H1 (cell line): ENCODE measurements around the gene SRPX. TPM values are rescaled to one million over a fixed set of nuclear protein-coding genes. Genes with fewer than 3 reads are reported as not detected.

Source experiments
- CTCF ChIA-PET: fragments of 300-600 bp; sonication (Branson Sonifier 250); formaldehyde crosslinking; loops from one replicate; lab custom pipeline; 2021; ENCODE audit not compliant: partially characterized antibody; lab: Charles Lee
- POLR2A ChIA-PET: fragments of 300-600 bp; sonication (Branson Sonifier 250); formaldehyde crosslinking; loops from one replicate; lab custom pipeline; 2021; ENCODE audit warnings: inconsistent platforms; ENCODE audit not compliant: partially characterized antibody; lab: Charles Lee
- DNase-seq, 2 experiments: peaks; one replicate each; pipeline versions ENCODE4 v3.0.0 to v3.0.0-alpha.2; 2010 to 2022; ENCODE audit warnings: low spot score in 2 of 2, low read depth in 1 of 2, mixed read lengths in 1 of 2
- FAIRE-seq: peaks from 2 replicates; lab custom pipeline; 2011; peaks lifted over from hg19 to GRCh38; lab: Jason Lieb, UNC
- H2AFZ ChIP-seq: 2 replicates; pipeline ENCODE4 v1.8.1; 2012; ENCODE audit warnings: low read length, inconsistent platforms
- H2AK5ac ChIP-seq: 2 replicates; pipeline ENCODE4 v1.6.1; 2013; ENCODE audit warnings: low read depth, low read length
- H2BK120ac ChIP-seq: replicated peaks from 2 replicates; pipeline ENCODE3; 2013; ENCODE audit warnings: low read depth, low read length, inconsistent platforms
- H2BK12ac ChIP-seq: 2 replicates; pipeline ENCODE4 v1.6.1; 2013; ENCODE audit warnings: low read depth, low read length
- H2BK15ac ChIP-seq: 2 replicates; pipeline ENCODE4 v1.6.1; 2013; ENCODE audit warnings: low read length
- H2BK20ac ChIP-seq: 2 replicates; pipeline ENCODE4 v1.6.1; 2013; ENCODE audit warnings: low read length
- H2BK5ac ChIP-seq: 2 replicates; pipeline ENCODE4 v1.6.1; 2013; ENCODE audit warnings: low read depth, low read length
- H3K14ac ChIP-seq: 2 replicates; pipeline ENCODE4 v1.6.1; 2013; ENCODE audit warnings: inconsistent platforms; ENCODE audit not compliant: insufficient read length
- H3K18ac ChIP-seq: 2 replicates; pipeline ENCODE4 v1.6.1; 2013; ENCODE audit warnings: low read length; ENCODE audit errors: extremely low read depth
- H3K23ac ChIP-seq: 2 replicates; pipeline ENCODE4 v1.6.1; 2013; ENCODE audit warnings: inconsistent platforms; ENCODE audit not compliant: insufficient read length
- H3K23me2 ChIP-seq: 2 replicates; pipeline ENCODE4 v1.6.1; 2013; ENCODE audit warnings: low read depth, low read length
- H3K27ac ChIP-seq: 2 replicates; pipeline ENCODE4 v1.6.1; 2011; ENCODE audit warnings: low read depth, low read length, inconsistent platforms
- H3K27me3 ChIP-seq, 4 experiments: replicated peaks in 1 of 4; 1 replicate in 1 of 4; 2 replicates in 3 of 4; pipeline versions ENCODE4 v1.6.1 to v1.8.1; 2011 to 2013; ENCODE audit warnings: low read length in 3 of 4, mild to moderate bottlenecking in 3 of 4, inconsistent platforms in 2 of 4, mixed read lengths in 2 of 4, moderate library complexity in 1 of 4; ENCODE audit not compliant: control insufficient read depth in 3 of 4, insufficient read depth in 3 of 4; ENCODE audit errors: extremely low read depth in 1 of 4
- H3K36me3 ChIP-seq, 4 experiments: 2 replicates each; pipeline versions ENCODE4 v1.6.1 to v1.8.1; 2011 to 2013; ENCODE audit warnings: mild to moderate bottlenecking in 4 of 4, low read length in 3 of 4, moderate library complexity in 2 of 4, control low read depth in 1 of 4, inconsistent platforms in 1 of 4; ENCODE audit not compliant: insufficient read depth in 4 of 4, control insufficient read depth in 2 of 4
- H3K4ac ChIP-seq: replicated peaks from 2 replicates; pipeline ENCODE3; 2013; ENCODE audit warnings: low read length, low read depth, mixed read lengths, inconsistent platforms; ENCODE audit not compliant: insufficient read length
- H3K4me1 ChIP-seq, 4 experiments: replicated peaks in 1 of 4; 1 replicate in 1 of 4; 2 replicates in 3 of 4; pipeline versions ENCODE4 v1.6.1 to v1.8.1; 2011 to 2013; ENCODE audit warnings: low read length in 3 of 4, inconsistent platforms in 2 of 4, mixed read lengths in 1 of 4; ENCODE audit not compliant: insufficient read depth in 4 of 4, control insufficient read depth in 3 of 4
- H3K4me2 ChIP-seq, 2 experiments: 2 replicates each; pipeline versions ENCODE4 v1.6.1 to v1.8.1; 2011 to 2013; ENCODE audit warnings: low read depth in 2 of 2, low read length in 2 of 2, control low read depth in 1 of 2, inconsistent platforms in 1 of 2, mild to moderate bottlenecking in 1 of 2; ENCODE audit not compliant: insufficient read depth in 1 of 2
- H3K4me3 ChIP-seq, 4 experiments: fragments of 200-600, 300-600 bp in 1 of 4; sonication (generic), shearing (Covaris generic), sonication (Bioruptor Twin) in 1 of 4; 2 replicates each; pipeline versions ENCODE4 v1.5.1 to v1.8.1; 2011 to 2016; ENCODE audit warnings: low read length in 4 of 4, low read depth in 3 of 4, control low read depth in 2 of 4, inconsistent platforms in 2 of 4, mild to moderate bottlenecking in 2 of 4, mixed read lengths in 1 of 4, moderate library complexity in 1 of 4; ENCODE audit not compliant: insufficient read depth in 2 of 4; ENCODE audit errors: extremely low read depth in 1 of 4
- H3K56ac ChIP-seq: replicated peaks from 2 replicates; pipeline ENCODE3; 2013; ENCODE audit warnings: low read depth, mild to moderate bottlenecking, mixed read lengths, low read length, inconsistent platforms; ENCODE audit not compliant: insufficient read length
- H3K79me1 ChIP-seq: 2 replicates; pipeline ENCODE4 v1.6.1; 2013; ENCODE audit warnings: low read depth, low read length, control low read depth
- H3K79me2 ChIP-seq, 2 experiments: 2 replicates each; pipeline versions ENCODE4 v1.6.1 to v1.8.1; 2012 to 2013; ENCODE audit warnings: low read length in 2 of 2, mild to moderate bottlenecking in 2 of 2, inconsistent platforms in 1 of 2; ENCODE audit not compliant: insufficient read depth in 2 of 2, control insufficient read depth in 1 of 2
- H3K9ac ChIP-seq, 4 experiments: replicated peaks in 1 of 4; 1 replicate in 1 of 4; 2 replicates in 3 of 4; pipeline versions ENCODE4 v1.6.1 to v1.8.1; 2011 to 2013; ENCODE audit warnings: low read depth in 3 of 4, low read length in 3 of 4, control low read depth in 2 of 4, mild to moderate bottlenecking in 2 of 4, moderate library complexity in 2 of 4, inconsistent platforms in 1 of 4; ENCODE audit errors: extremely low read depth in 1 of 4
- H3K9me3 ChIP-seq, 2 experiments: 2 replicates each; pipeline versions ENCODE4 v1.6.1 to v1.8.1; 2012 to 2013; ENCODE audit warnings: mild to moderate bottlenecking in 2 of 2, moderate library complexity in 2 of 2, control low read depth in 1 of 2, inconsistent platforms in 1 of 2, low read depth in 1 of 2, low read length in 1 of 2, mixed read lengths in 1 of 2; ENCODE audit not compliant: insufficient read depth in 2 of 2
- H4K20me1 ChIP-seq, 2 experiments: replicated peaks in 1 of 2; 2 replicates each; pipeline versions ENCODE3 to v1.8.1; 2011 to 2013; ENCODE audit warnings: inconsistent platforms in 2 of 2, low read length in 2 of 2, mild to moderate bottlenecking in 1 of 2; ENCODE audit not compliant: insufficient read depth in 2 of 2, control insufficient read depth in 1 of 2
- H4K5ac ChIP-seq: 2 replicates; pipeline ENCODE4 v1.6.1; 2013; ENCODE audit warnings: low read length, low read depth, mixed read lengths, inconsistent platforms; ENCODE audit not compliant: insufficient read length
- H4K8ac ChIP-seq: 2 replicates; pipeline ENCODE4 v1.8.0; 2013; ENCODE audit warnings: mild to moderate bottlenecking, moderate library complexity, low read length, inconsistent platforms; ENCODE audit not compliant: insufficient read depth; ENCODE audit errors: extremely low read depth
- H4K91ac ChIP-seq: replicated peaks from 2 replicates; pipeline ENCODE3; 2013; ENCODE audit warnings: low read length, mixed read lengths, inconsistent platforms; ENCODE audit not compliant: insufficient read length
- CEBPB ChIP-seq: IDR thresholded peaks from 2 replicates; pipeline ENCODE4 v1.6.1; 2012; ENCODE audit warnings: low read depth, low read length
- EZH2 ChIP-seq: fragments of 200-600 bp; sonication (generic); IDR thresholded peaks from 2 replicates; pipeline ENCODE4 v1.7.1; 2012; ENCODE audit warnings: low read depth, mild to moderate bottlenecking, moderate library complexity, low read length, inconsistent platforms; ENCODE audit not compliant: severe bottlenecking
- FOSL1 ChIP-seq: IDR thresholded peaks from 2 replicates; pipeline ENCODE4 v1.6.1; 2011; ENCODE audit warnings: mild to moderate bottlenecking, low read depth, low read length, moderate library complexity; ENCODE audit not compliant: insufficient read depth
- JUN ChIP-seq: IDR thresholded peaks from 2 replicates; pipeline ENCODE4 v1.6.1; 2011; ENCODE audit warnings: low read depth, mild to moderate bottlenecking, improper control_type of control experiment, low read length
- KDM5A ChIP-seq: fragments of 200-600 bp; IDR thresholded peaks from 2 replicates; pipeline ENCODE4 v1.7.1; 2012; ENCODE audit warnings: mild to moderate bottlenecking, low read length, inconsistent platforms, mixed read lengths
- POLR2AphosphoS5 ChIP-seq: IDR thresholded peaks from 2 replicates; pipeline ENCODE4 v1.6.1; 2011; ENCODE audit warnings: low read depth, low read length
- RAD21 ChIP-seq, 2 experiments: IDR thresholded peaks in 1 of 2; conservative IDR thresholded peaks in 1 of 2; 2 replicates each; pipeline ENCODE4 v1.6.1; 2011; ENCODE audit warnings: low read depth in 2 of 2, low read length in 2 of 2, improper control_type of control experiment in 1 of 2, inconsistent platforms in 1 of 2, mild to moderate bottlenecking in 1 of 2, moderate library complexity in 1 of 2
- RNF2 ChIP-seq: fragments of 200-900, 300-1000 bp; sonication (generic); IDR thresholded peaks from 2 replicates; pipeline ENCODE4 v1.7.1; 2016; ENCODE audit warnings: borderline replicate concordance, low read depth, mild to moderate bottlenecking, antibody characterized with exemption, low read length; ENCODE audit not compliant: poor library complexity, severe bottlenecking; ENCODE audit errors: missing control alignments
- TAF7 ChIP-seq: optimal IDR thresholded peaks from 2 replicates; pipeline ENCODE3; 2011; ENCODE audit warnings: low read depth, mild to moderate bottlenecking, inconsistent platforms, low read length, moderate library complexity, borderline replicate concordance
- USF2 ChIP-seq: IDR thresholded peaks from 2 replicates; pipeline ENCODE4 v1.6.1; 2011; ENCODE audit warnings: low read length, improper control_type of control experiment
- WGBS, 2 experiments: shearing (Covaris generic) in 1 of 2; methylation state at CpG; one replicate each; pipeline versions ENCODE4 v1.1.6 to v1.1.7; 2013 to 2015; ENCODE audit warnings: low lambda C conversion rate in 2 of 2, mixed read lengths in 2 of 2, inconsistent platforms in 1 of 2, low coverage in 1 of 2, missing lambda C conversion rate in 1 of 2; ENCODE audit not compliant: insufficient replicate concordance in 2 of 2, insufficient coverage in 1 of 2, insufficient read length in 1 of 2; ENCODE audit errors: extremely low coverage in 1 of 2, missing lambda C conversion rate in 1 of 2; 5-methylcytosine and 5-hydroxymethylcytosine counted together
- polyA plus RNA-seq, 7 experiments: library from polyadenylated mRNA; depleted of rRNA in 3 of 7; stranded (reverse) in 5 of 7; unstranded in 2 of 7; fragments of >200 nt in 5 of 7; fragments of 200-250 nt in 2 of 7; gene quantifications; 1 replicate in 5 of 7; 2 replicates in 1 of 7; 4 replicates in 1 of 7; pipeline versions ENCODE4 v1.2.1 to v1.2.3, GENCODE V29; 2011 to 2013; ENCODE audit warnings: missing spikeins in 2 of 7, mixed read lengths in 2 of 7
- total RNA-seq: library from RNA; stranded (reverse); fragmentation: NEBNext Ultra II Directional; extraction: Animal tissue kit (Norgen Biotek cat#: 25700); gene quantifications from 2 replicates; pipeline ENCODE4 v1.2.1, GENCODE V29; 2021
- TF ChIP-seq, protein P1 (sequence below): IDR thresholded peaks from 2 replicates; pipeline ENCODE4 v1.6.1; 2011; ENCODE audit warnings: low read depth, mild to moderate bottlenecking, low read length; ENCODE audit not compliant: insufficient read depth

Gene SRPX
- total and polyA plus RNA-seq, 2 of the 8 experiments (the other 6 are each of a cell fraction or from before 2014, with no cell fraction given) = 7.6 to 10.4 TPM

DNA sequence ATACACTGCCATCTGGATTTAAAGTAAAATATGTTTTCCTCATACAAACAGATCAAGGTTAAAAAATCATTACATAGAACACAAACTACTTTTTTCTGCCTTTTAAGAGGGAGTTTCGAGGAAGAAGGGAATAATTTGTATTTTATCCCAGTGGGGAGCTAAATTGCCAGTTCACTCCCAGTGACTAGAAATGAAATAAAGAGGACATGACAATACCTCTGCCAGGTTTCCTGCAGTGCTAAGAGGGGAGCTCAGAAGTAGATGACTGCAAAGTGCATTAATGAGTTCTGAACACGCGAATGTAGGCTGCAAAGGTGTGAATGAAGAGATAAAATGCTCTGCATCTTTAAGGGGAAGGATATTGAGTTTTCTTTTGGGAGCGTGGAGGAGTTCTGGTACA, 69.7 kb downstream of the SRPX start:
- H3K79me2 ChIP-seq = no peaks in the 10 kb centered on the region
- ChIA-PET POLR2A (no interaction called here), CTCF (interaction anchor here (1.2 to 2.3 kb wide), 2 partner anchors 9 to 16 kb away, joined by 4 to 8 read pairs; no protein-coding TSS in a partner anchor)
- H3K4me1 ChIP-seq = no peaks in the 10 kb centered on the region
- H4K91ac ChIP-seq = no peak overlapping the region
- H3K23me2 ChIP-seq = no peaks in the 10 kb centered on the region
- TF ChIP-seq RNF2 (no peak), TAF7 (no peak), RAD21 (IDR thresholded peaks at IDR 0.05 in 1 of 2, conservative IDR thresholded peaks at IDR 0.05 in 1 of 2; ENCODE audit: low read depth in 2 of 2, low read length in 2 of 2) (no peak), USF2 (no peak), KDM5A (no peak), CEBPB (no peak), FOSL1 (no peak), JUN (no peak), POLR2AphosphoS5 (no peak), EZH2 (no peak)
- TF ChIP-seq, protein P1, sequence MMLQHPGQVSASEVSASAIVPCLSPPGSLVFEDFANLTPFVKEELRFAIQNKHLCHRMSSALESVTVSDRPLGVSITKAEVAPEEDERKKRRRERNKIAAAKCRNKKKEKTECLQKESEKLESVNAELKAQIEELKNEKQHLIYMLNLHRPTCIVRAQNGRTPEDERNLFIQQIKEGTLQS = no peak
- H3K36me3 ChIP-seq = no peaks in the 10 kb centered on the region
- no peak overlapping the region for H3K4me3 ChIP-seq
- no peak overlapping the region for H3K23ac ChIP-seq
- no peaks in the 10 kb centered on the region for H4K20me1 ChIP-seq
- H2BK120ac ChIP-seq = no peak overlapping the region
- H4K5ac ChIP-seq = no peak overlapping the region
- H3K27me3 ChIP-seq = no peaks in the 10 kb centered on the region
- H3K56ac ChIP-seq = no peak overlapping the region
- no peak overlapping the region for H2AK5ac ChIP-seq
- H2BK20ac ChIP-seq = no peak overlapping the region
- H3K4ac ChIP-seq = no peak overlapping the region
- no peak overlapping the region for H4K8ac ChIP-seq
- H3K9ac ChIP-seq = no peak overlapping the region
- H3K9me3 ChIP-seq = no peaks in the 10 kb centered on the region
- no peak overlapping the region for H2BK15ac ChIP-seq
- 82% methylated on average over 4 of the region's 4 CpGs; no CpG with 5 or more reads in 1 of the 2 experiments for WGBS, 2 experiments
- H3K79me1 ChIP-seq = no peaks in the 10 kb centered on the region
- FAIRE-seq (no peak), DNase-seq (no peak)
- H3K14ac ChIP-seq = no peak overlapping the region
- H2BK12ac ChIP-seq = no peak overlapping the region
- no peak overlapping the region for H2BK5ac ChIP-seq
- H3K18ac ChIP-seq = no peak overlapping the region
- H3K27ac ChIP-seq = no peak overlapping the region
- no peak overlapping the region for H3K4me2 ChIP-seq
- no peak overlapping the region for H2AFZ ChIP-seq
